T-helper 2 cell (primary cell): ENCODE results near the gene TMBIM4.
A peak's percentile ranks its signal among the peaks of the same experiment; 100 is the strongest.
"Not testable (repeated sequence)": the region's sequence is repeated elsewhere in the genome, so short reads cannot be mapped to it uniquely, and the experiment has no call there.

Source experiments
- DNase-seq, 5 experiments: peaks; one replicate each; pipeline versions ENCODE4 v3.0.0 to v3.0.0-alpha.2; 2012 to 2022

The TMBIM4 gene

GRCh38 chr12:66184822-66185221 is 15.0 kb upstream of the TMBIM4 start:
- not testable (repeated sequence) for DNase-seq

GRCh38 chr12:66182956-66183355 is 13.2 kb upstream of the TMBIM4 start:
- DNase-seq: no peak

GRCh38 chr12:66176105-66176900 is 6.5 kb upstream of the TMBIM4 start:
- DNase-seq: no peak

- DNase-seq: not testable (repeated sequence)
These were observed 4.9 kb upstream of the TMBIM4 start for GRCh38 chr12:66174391-66175325.

GRCh38 chr12:66170606-66171005 is 810 bp upstream of the TMBIM4 start:
- no peak for DNase-seq

- peak in 1 of 5 experiments; percentile 65 for DNase-seq
These were observed 1.4 kb downstream of the TMBIM4 start for GRCh38 chr12:66168410-66168809.

- DNase-seq: no peak
These were observed 3.2 kb downstream of the TMBIM4 start for GRCh38 chr12:66166561-66166960.

- no peak for DNase-seq
These were observed 4.7 kb downstream of the TMBIM4 start for GRCh38 chr12:66165141-66165540.

- DNase-seq: no peak
These were observed 5.4 kb downstream of the TMBIM4 start for GRCh38 chr12:66164349-66164821.

- no peak for DNase-seq
These were observed 6.5 kb downstream of the TMBIM4 start for GRCh38 chr12:66163289-66163688.

GRCh38 chr12:66162701-66163100 is 7.1 kb downstream of the TMBIM4 start:
- no peak for DNase-seq

GRCh38 chr12:66160704-66161103 is 9.1 kb downstream of the TMBIM4 start:
- no peak for DNase-seq

GRCh38 chr12:66159123-66159522 is 10.7 kb downstream of the TMBIM4 start:
- DNase-seq: no peak

- DNase-seq: no peak
These were observed 13.1 kb downstream of the TMBIM4 start for GRCh38 chr12:66156654-66157053.

- no peak for DNase-seq
These were observed 15.0 kb downstream of the TMBIM4 start for GRCh38 chr12:66154776-66155175.

- no peak for DNase-seq
These were observed 17.1 kb downstream of the TMBIM4 start for GRCh38 chr12:66152732-66153131.

- no peak for DNase-seq
These were observed 19.9 kb downstream of the TMBIM4 start for GRCh38 chr12:66149702-66150398.

- peak in 1 of 5 experiments; percentile 56 for DNase-seq
These were observed 24.7 kb downstream of the TMBIM4 start for GRCh38 chr12:66144791-66145754.

GRCh38 chr12:66143868-66144267 is 25.9 kb downstream of the TMBIM4 start:
- no peak for DNase-seq

- no peak for DNase-seq
These were observed 27.0 kb downstream of the TMBIM4 start for GRCh38 chr12:66142826-66143225.

GRCh38 chr12:66141299-66141698 is 28.5 kb downstream of the TMBIM4 start:
- no peak for DNase-seq

GRCh38 chr12:66140731-66141130 is 29.1 kb downstream of the TMBIM4 start:
- peak in 1 of 5 experiments; percentile 18 for DNase-seq
